Right lobe of liver (tissue), 6 donors: ENCODE measurements around the gene KLF11. TPM values are rescaled to one million over a fixed set of nuclear protein-coding genes. Genes with fewer than 3 reads are reported as not detected.

Source experiments
- ATAC-seq, 4 donors: fragments of 200-7000 bp; cut with Tn5 transposase; one replicate each; pipeline ENCODE4 v1.9.1; 2020; ENCODE audit warnings: mild to moderate bottlenecking in 4 of 4, moderate library complexity in 4 of 4
- DNase-seq, 3 donors: peaks; one replicate each; pipeline ENCODE4 v3.0.0-alpha.2; 2020
- H3K27ac ChIP-seq, 3 donors: fragments of 200-600 bp; one replicate each; pipeline ENCODE4 v1.8.0; 2022
- H3K27me3 ChIP-seq, 2 donors: fragments of 200-600 bp; one replicate each; pipeline ENCODE4 v1.8.0; 2022
- H3K36me3 ChIP-seq, 4 donors: fragments of 200-600 bp; sonication (generic) in 1 of 4; one replicate each; pipeline versions ENCODE4 v1.5.1 to v1.8.0; 2017 to 2022; ENCODE audit warnings: control low read depth in 1 of 4
- H3K4me1 ChIP-seq, 4 donors: fragments of 200-600 bp; sonication (generic) in 1 of 4; one replicate each; pipeline versions ENCODE4 v1.5.1 to v1.8.0; 2017 to 2022; ENCODE audit warnings: control low read depth in 1 of 4
- H3K4me3 ChIP-seq, 3 donors: fragments of 200-600 bp; one replicate each; pipeline ENCODE4 v1.8.0; 2022
- H3K9me3 ChIP-seq, 4 donors: fragments of 200-600 bp; sonication (generic) in 1 of 4; one replicate each; pipeline versions ENCODE4 v1.5.1 to v1.8.0; 2017 to 2022; ENCODE audit warnings: control low read depth in 1 of 4
- POLR2A ChIP-seq: fragments of 450-650 bp; IDR thresholded peaks from one replicate; pipeline ENCODE4 v1.6.1; 2017; ENCODE audit warnings: antibody characterized with exemption, mild to moderate bottlenecking
- WGBS: methylation state at CpG from one replicate; pipeline ENCODE4 v1.1.6; 2018; ENCODE audit warnings: low coverage, low lambda C conversion rate; ENCODE audit not compliant: insufficient coverage; ENCODE audit errors: missing lambda C conversion rate; 5-methylcytosine and 5-hydroxymethylcytosine counted together
- intact Hi-C, 2 donors: fragments of 100-400 bp; cut with DNase I; formaldehyde crosslinking; loops; one replicate each; pipeline versions ENCODE4 v1.11.2 to v1.14.1; 2022
- total RNA-seq, 6 experiments: library from RNA; depleted of rRNA in 2 of 6; stranded (reverse); fragments of >200 nt in 2 of 6; fragmentation: NEBNext Ultra II Directional in 3 of 6; extraction: Animal tissue kit (Norgen Biotek cat#: 25700) in 3 of 6; gene quantifications; one replicate each; pipeline versions ENCODE4 v1.1.0 to v1.2.4, GENCODE V29; 2016 to 2023
- TF ChIP-seq, protein P1 (sequence below), 4 donors: fragments of 200-600 bp in 3 of 4; fragments of 450-650 bp in 1 of 4; IDR thresholded peaks; one replicate each; pipeline versions ENCODE4 v1.5.1 to v1.8.0; 2016 to 2022; ENCODE audit warnings: antibody characterized with exemption in 4 of 4, mild to moderate bottlenecking in 2 of 4
- donor health status: DM: no; HTN: yes; CAD: no.
- donor health status: DM: no; HTN: no; CAD: no.
- donor health status: DM: no; HTN: no; CAD: no.
- donor health status: DM: no; HTN: yes; CAD: no.
- donor health status: DM: no; HTN: yes; CAD: no.

Gene KLF11
- total RNA-seq, 6 experiments from 2014 or later: 10.9 to 40.1 (median 27.8) TPM

GRCh38 chr2:10079870-10080535 is 36.7 kb downstream of the KLF11 start, which contains the start of gene CYS1:
CYS1 (minus strand) TSS chr2:10080411; CDS start chr2:10080223, 188 bp downstream.
- TF ChIP-seq, protein P1, sequence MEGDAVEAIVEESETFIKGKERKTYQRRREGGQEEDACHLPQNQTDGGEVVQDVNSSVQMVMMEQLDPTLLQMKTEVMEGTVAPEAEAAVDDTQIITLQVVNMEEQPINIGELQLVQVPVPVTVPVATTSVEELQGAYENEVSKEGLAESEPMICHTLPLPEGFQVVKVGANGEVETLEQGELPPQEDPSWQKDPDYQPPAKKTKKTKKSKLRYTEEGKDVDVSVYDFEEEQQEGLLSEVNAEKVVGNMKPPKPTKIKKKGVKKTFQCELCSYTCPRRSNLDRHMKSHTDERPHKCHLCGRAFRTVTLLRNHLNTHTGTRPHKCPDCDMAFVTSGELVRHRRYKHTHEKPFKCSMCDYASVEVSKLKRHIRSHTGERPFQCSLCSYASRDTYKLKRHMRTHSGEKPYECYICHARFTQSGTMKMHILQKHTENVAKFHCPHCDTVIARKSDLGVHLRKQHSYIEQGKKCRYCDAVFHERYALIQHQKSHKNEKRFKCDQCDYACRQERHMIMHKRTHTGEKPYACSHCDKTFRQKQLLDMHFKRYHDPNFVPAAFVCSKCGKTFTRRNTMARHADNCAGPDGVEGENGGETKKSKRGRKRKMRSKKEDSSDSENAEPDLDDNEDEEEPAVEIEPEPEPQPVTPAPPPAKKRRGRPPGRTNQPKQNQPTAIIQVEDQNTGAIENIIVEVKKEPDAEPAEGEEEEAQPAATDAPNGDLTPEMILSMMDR (IDR thresholded peaks at IDR 0.05): peak in 2 of 4 donors; percentile 11 to 30
- no peak for TF ChIP-seq POLR2A
- intact Hi-C loops: no loop called here
- Histone ChIP-seq H3K4me1 (peaks cover 0 to 7% (median 0%) of the 10 kb centered on the region in 4 donors), H3K36me3 (no peaks in the 10 kb centered on the region), H3K9me3 (no peaks in the 10 kb centered on the region), H3K27ac (peak within 1 kb of the TSS in 2 of 3 donors; percentile 15 to 45), H3K4me3 (peak within 1 kb of the TSS; percentile 25 to 40 (median 29)), H3K27me3 (peaks cover 0 to 7% of the 10 kb centered on the region in 2 donors)
- ATAC-seq: peak; percentile 40 to 52 (median 46)
- DNase-seq: no peak
- WGBS: 0% methylated on average over 14 of the region's 98 CpGs

- Histone ChIP-seq H3K27me3 (peaks cover 0 to 7% of the 10 kb centered on the region in 2 donors), H3K36me3 (no peaks in the 10 kb centered on the region), H3K4me3 (peak overlapping the region in 2 of 3 donors; percentile 16 to 40), H3K4me1 (peaks cover 0 to 7% (median 0%) of the 10 kb centered on the region in 4 donors), H3K27ac (no peak overlapping the region), H3K9me3 (no peaks in the 10 kb centered on the region)
- WGBS: 31% methylated on average over 7 of the region's 45 CpGs
- DNase-seq: no peak
- ATAC-seq: no peak
- TF ChIP-seq POLR2A: no peak
- intact Hi-C loops: no loop called here
Measured at GRCh38 chr2:10080536-10081304, 37.4 kb downstream of the KLF11 start.

GRCh38 chr2:10083046-10083445 is 39.7 kb downstream of the KLF11 start:
- TF ChIP-seq POLR2A: no peak
- Histone ChIP-seq H3K9me3 (no peaks in the 10 kb centered on the region), H3K27me3 (peaks cover 0 to 7% of the 10 kb centered on the region in 2 donors), H3K36me3 (no peaks in the 10 kb centered on the region), H3K4me1 (peaks cover 0 to 7% (median 0%) of the 10 kb centered on the region in 4 donors), H3K27ac (no peak overlapping the region), H3K4me3 (no peak overlapping the region)
- DNase-seq: no peak
- 47% methylated on average over 5 of the region's 5 CpGs for WGBS
- intact Hi-C loops: no loop called here
- ATAC-seq: no peak

DNA sequence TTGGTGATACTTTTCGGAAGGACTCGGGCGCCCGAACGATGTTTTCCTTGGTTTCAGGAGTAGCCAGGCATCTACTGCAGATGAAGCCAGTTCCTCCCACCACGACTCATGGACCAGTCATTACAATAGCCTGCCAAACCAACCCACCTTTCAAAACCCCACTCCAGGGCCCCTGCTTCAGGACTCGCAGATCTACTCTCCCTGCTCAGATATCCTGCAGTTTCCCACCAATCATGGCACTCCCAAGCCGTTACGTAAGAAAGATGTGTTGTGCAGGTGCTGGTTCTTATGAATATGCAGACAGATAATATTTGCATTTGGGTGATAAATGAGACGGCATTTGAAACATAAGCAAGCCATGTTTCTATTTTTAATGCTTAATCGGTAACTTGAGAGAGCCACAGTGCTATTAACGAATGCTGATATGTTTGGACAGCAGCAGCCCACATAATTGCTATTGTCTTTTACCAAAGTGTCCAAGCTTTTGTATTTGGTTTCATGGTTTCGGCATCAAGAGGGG is 40.4 kb downstream of the KLF11 start:
- 69% methylated on average over 7 of the region's 13 CpGs for WGBS
- H3K4me3 ChIP-seq: no peak overlapping the region
- intact Hi-C loops: no loop called here
- DNase-seq (no peak), ATAC-seq (no peak)
- H3K4me1 ChIP-seq: peaks cover 0 to 7% (median 0%) of the 10 kb centered on the region in 4 donors
- H3K27ac ChIP-seq: no peak overlapping the region
- H3K36me3 ChIP-seq: no peaks in the 10 kb centered on the region
- TF ChIP-seq POLR2A: no peak
- TF ChIP-seq, protein P1 (IDR thresholded peaks at IDR 0.05): no peak
- H3K27me3 ChIP-seq: peaks cover 0 to 7% of the 10 kb centered on the region in 2 donors
- no peaks in the 10 kb centered on the region for H3K9me3 ChIP-seq

GRCh38 chr2:10084223-10084865 is 41.0 kb downstream of the KLF11 start:
- no peak overlapping the region for H3K27ac ChIP-seq
- TF ChIP-seq, protein P1 (IDR thresholded peaks at IDR 0.05): no peak
- TF ChIP-seq POLR2A: no peak
- 50% methylated on average over 12 of the region's 12 CpGs for WGBS
- peaks cover 0 to 7% of the 10 kb centered on the region in 2 donors for H3K27me3 ChIP-seq
- no peaks in the 10 kb centered on the region for H3K36me3 ChIP-seq
- H3K4me1 ChIP-seq: peaks cover 0 to 7% (median 0%) of the 10 kb centered on the region in 4 donors
- intact Hi-C loops: no loop called here
- ATAC-seq: no peak
- DNase-seq: no peak
- H3K4me3 ChIP-seq: no peak overlapping the region
- H3K9me3 ChIP-seq: no peaks in the 10 kb centered on the region
